Right hindlimb (tissue), 1 donor: ENCODE data around the gene QKI.

Source experiments
- DNase-seq: peaks from one replicate; pipeline ENCODE4 v3.0.0-alpha.2; 2018

Gene QKI

GRCh38 chr6:163392533-163392932, 22.0 kb upstream of the QKI start:
- DNase-seq = peak; percentile 51

- DNase-seq = no peak
Observed at GRCh38 chr6:163393923-163394322, 20.6 kb upstream of the QKI start.

- no peak for DNase-seq
Observed at GRCh38 chr6:163394659-163395058, 19.9 kb upstream of the QKI start.

DNA sequence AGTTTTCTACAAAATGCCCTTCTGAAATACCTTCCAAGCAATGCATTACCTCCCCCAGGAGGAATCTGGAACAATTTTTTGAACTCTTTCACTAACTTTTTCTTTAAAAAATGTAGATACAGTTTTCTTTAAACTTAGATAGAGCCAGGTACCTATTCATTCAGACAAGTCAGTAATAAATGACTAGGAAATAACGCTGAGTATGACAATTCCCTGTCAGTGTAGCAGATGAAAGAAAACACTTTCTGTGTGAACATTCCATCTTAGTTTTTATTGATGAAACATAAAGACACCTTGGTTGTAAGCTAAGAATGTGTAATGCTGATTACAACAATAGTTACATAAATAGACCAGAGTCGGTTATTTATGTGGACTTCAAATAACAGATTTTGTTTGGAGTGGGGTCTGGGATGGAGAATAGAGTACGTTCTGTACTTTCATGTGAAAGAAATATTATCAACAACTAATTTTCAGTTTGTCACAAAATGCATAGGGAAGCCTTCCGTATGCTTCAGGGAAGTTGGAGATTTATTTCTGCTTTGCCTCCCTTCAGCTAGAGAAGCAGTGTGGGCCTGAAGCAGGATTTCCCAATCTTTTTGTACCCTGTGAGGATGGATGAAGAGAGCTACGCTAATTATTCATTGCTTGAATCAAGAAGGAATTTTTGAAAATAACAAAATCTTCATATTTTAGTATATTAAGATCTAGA, 19.2 kb upstream of the QKI start:
- DNase-seq = no peak

GRCh38 chr6:163395831-163396185, 18.7 kb upstream of the QKI start:
- DNase-seq = no peak

- DNase-seq = no peak
Observed at GRCh38 chr6:163397326-163397725, 17.2 kb upstream of the QKI start.

- no peak for DNase-seq
Observed at GRCh38 chr6:163398115-163398514, 16.4 kb upstream of the QKI start.

DNA sequence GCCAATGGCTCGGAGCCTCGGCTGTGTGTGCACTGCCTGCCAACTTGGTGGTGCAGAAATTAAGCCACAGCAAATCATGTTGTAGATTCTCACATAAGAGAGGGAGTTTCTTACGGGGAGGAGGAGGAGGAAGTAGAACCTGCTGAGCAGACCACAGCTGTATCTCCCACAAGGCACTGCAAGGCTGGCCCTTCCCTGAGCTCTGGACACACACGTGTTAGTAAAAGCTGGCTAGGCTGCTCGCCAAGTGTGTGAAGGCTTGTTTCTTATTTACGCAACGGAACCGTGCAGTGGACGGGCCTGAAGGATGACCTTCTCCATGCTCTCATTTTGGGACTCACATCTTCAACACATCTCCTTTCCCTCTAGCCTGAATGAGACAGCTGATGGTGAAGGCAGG, 15.7 kb upstream of the QKI start:
- DNase-seq = no peak

DNA sequence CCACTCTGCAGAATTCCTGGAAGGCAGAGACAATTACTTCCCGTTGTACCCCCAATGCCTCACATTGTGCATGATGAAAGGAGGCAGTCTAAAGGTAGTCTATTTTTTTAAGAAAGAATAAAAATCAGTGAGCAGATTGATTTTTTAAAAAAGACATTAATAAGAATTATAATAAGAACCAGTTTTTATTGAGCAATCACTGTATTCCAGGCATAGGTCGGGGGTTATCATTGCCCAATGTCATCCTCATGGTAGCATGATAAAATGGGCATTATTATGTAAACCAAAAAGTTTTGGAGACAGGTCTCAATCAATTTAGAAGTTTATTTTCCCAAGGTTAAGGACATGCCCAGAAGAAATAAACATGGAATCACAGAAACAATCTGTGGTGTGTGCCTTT, 14.0 kb upstream of the QKI start:
- no peak for DNase-seq

DNA sequence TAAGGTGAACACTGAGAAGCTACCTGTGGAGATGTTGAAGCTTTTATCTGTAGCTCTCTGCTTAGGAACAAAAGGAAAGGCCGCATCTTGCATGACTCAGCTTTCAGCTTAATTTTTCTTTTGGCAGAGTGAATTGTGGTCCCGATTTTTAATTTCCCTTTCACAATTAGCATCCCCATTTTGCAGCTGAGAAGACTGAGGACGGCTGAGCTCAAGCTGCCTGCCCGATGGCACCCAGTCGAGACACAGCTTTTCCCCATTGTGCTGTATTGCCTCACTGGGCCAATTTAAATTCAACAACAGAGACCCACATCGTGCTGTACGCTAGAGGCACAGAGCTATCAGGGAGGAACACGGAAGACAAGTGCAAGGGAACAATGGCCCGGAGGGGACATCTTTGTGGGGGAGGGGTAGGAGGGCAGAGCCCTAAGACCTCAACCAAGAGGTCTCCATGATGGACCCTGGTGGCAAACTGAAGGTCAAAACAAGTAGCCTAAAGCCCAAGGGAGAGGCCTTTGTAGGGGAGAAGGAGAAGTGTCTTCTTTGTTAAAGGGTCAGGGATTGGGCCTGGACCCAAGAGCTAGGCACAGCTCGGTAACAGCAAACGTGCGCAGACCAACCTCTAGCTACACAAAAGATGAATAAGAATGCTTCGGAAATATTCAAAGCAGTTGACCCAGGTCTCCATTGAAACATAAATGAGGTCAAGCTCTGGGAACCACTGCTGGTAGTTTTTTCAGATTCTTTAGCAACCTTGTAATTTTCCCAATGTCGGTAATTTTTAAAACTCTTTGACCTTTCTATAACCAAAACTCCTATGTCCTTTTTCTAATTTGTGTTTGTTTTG, 13.3 kb upstream of the QKI start:
- no peak for DNase-seq

DNA sequence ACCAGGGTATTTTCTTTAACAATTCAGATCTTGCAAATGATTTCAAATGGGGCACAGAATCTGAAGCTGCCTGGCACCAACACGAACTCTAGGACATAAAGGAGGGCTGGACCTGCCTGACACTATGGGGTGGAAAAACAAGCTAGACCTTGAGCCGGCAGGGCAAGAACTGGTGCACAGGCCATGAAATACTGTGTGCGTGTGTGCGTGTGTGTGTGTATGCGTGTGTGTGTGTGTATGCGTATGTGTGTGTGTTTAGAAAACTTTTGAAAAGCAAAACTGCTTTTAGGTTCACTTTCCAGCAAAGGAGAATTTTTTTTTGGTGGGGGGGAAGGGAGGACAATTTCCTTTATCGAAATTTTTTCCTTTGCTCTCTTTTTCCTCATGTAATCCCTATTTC, 11.9 kb upstream of the QKI start:
- no peak for DNase-seq

DNA sequence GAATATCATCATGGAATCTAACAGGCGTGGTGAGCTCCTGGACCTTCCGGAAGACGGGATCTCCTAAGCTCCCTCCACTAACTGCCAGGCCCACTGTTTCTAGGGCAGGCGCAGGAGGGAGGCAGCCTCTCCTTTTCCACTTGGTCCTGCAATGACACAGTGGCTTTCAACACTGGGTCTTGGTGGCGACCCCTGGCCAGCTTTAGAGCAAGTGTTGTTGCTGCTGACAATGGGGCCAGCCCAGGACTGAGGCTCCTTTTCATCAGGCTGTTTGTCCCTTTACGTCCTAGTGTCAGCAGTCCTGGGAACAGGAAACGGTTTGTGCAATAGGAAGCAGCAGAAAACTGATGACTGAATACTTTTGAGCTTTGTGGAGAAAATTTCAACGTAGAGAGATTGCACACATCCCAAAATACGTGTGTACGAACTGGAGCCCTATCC, 9.7 kb upstream of the QKI start:
- DNase-seq = no peak

- DNase-seq = peak; percentile 52
Observed at GRCh38 chr6:163405412-163406309, 8.9 kb upstream of the QKI start.

DNA sequence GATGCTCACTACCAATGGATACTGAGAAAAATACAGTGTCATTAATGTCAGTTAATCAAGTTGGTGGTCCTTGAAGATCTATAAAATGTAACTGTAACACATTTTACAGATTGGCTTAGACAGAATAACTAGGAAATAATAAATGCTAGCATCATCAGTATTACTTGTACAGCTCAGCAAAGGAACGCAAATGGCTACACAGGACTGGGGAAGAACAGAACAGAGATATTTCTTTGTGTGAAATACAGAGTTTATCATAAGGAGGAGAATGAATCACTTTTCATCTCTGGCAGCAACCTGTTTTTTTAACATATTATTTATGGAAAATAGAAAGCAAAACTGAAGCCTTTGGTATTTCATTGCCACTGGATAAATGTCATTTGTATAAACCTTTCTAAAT, 8.2 kb upstream of the QKI start:
- no peak for DNase-seq

DNA sequence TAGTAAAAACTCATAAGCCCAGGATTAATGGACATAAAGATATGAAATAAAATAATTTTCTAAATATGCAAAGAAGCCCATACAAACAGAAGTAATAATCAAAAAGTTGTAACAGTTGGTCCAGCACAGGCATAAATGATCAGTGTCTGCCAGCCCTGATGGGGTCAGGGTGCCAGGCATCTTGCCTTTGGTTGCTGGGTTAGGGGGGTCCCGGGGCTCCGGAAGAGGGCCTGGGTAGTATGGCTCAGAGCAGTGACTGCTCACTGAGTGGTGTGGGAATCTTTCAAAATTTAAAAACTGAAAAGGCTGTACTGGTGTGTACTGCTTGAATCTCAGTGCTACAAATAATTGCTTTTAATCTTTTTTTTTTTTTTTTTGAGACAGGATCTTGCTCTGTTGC, 7.7 kb upstream of the QKI start:
- no peak for DNase-seq

DNA sequence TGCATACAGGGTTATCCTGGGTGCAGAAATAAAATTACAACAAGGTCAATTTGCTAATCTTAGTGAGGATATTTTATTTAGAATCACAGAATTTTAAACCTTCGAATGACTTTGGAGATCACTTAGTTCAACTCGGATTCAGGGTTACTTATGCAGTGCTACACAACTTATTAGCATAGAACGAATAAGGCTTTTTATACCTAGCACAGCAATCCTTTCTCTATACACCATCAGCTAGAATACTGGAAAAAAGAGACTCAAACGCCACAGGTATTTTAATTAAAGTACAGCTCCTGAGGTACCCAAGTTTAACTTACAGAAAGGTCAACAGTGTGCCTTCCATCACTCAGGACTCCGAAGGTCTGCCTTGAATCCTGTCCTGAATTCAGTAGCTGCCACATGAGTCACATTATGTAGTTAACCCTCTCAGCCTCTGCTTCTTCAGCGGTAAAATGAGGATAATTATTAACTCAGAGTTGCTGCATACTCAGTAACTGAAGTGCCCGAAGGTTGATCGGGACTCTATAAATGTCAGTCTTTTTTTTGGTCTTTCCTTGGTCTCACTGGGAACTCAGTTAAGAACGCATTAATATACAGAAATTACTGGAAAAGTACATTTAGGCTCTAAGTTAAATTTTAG, 6.0 kb upstream of the QKI start:
- DNase-seq = no peak

DNA sequence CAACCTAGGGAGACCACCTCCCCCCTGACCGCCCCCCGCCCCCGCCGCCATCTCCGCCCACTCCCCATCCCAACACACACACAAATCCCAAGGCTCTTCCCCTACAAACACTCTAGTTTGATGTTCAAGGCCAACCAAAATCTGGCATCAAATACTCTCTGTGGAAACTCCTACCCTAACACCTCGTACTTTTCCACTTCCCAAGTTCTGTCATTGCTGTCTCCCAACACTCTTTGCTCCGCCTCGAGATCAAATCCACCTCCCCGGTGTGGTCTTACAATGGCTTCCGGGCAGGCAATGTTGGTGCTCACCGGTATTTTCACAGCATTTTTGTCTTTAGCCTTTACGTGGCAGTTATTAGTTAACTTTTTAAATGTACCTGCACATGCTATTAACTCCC, 4.8 kb upstream of the QKI start:
- DNase-seq = no peak

DNA sequence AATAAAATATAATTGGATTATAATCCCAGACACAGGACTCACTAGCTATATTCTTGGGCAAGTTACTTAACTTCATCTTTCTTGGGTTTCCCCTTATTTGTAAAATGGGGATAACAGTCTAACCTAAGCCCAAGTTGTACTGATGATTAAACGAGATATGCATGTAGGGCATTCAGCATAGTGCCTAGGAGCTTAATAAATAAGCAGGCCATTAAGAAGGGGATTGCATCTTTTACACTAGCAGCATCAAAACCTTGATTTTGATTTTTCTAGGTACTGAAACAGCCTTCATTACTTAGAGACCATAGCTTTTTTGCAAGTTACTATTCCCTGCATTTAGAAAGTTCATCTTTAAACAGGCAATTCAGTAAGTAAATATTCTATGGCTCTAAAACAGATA, 2.2 kb upstream of the QKI start:
- DNase-seq = no peak

DNA sequence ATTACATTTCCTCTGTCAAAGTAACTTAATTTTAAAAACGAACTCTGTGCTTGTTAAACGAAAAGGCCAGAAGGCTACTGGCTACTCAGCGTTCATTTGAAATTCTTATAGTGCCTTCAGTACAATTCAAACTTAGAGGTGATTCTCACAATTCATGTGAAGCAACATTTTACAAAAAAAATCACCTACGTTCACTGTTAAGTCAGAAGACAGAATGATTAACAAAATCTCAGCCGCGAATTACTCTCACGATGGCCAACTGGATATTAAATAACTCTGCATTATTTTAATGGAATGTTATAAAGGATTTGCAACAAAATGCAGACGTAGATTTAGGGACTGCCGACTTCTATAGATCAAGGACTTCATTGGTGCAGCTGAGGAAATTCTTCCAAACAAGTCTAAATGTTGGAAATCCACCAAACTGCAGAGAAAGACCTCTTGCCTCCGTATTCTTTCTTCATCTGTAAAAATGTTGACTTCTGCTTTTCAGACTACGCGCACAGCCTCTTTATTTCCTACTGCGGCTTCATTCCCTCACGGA, 1.6 kb upstream of the QKI start:
- DNase-seq = no peak

DNA sequence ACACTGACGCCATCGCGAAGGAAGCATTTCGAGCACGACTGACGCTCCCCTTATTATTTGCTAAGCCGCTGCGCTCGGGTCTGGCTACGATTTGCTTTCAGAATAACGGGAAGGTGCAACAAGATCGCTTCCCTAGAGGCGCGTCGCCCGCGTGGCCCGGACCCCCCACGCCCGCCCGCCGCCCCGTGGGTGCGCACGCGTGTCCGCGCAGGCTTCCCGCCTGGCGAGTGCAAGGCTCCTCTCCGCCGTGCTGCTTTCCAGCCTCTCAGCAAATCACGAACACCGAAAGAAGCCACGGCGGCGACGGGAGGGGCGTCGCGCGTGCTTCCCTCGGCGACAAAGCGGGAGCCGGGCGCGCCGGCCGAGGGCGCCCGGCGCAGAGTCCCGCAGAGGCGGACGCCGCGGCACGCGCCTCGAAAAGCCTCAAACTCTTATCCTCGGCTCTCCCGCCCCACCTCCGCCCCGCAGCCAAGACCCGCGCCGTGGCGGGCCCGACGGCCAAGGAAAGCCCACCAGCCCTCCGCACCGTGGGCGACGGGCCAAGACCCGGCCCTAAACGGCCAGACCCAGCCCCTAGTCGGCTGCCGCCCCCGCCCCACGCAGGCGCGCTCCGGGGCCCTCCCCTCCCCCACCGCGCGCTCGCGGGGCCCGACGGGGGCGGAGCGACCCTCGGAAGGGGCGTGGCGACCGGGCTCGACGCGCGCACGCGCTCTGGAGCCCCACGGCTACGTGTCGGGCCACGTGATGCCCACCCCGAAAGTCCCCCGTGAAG, 987 bp upstream of the QKI start:
- peak; percentile 95 for DNase-seq

DNA sequence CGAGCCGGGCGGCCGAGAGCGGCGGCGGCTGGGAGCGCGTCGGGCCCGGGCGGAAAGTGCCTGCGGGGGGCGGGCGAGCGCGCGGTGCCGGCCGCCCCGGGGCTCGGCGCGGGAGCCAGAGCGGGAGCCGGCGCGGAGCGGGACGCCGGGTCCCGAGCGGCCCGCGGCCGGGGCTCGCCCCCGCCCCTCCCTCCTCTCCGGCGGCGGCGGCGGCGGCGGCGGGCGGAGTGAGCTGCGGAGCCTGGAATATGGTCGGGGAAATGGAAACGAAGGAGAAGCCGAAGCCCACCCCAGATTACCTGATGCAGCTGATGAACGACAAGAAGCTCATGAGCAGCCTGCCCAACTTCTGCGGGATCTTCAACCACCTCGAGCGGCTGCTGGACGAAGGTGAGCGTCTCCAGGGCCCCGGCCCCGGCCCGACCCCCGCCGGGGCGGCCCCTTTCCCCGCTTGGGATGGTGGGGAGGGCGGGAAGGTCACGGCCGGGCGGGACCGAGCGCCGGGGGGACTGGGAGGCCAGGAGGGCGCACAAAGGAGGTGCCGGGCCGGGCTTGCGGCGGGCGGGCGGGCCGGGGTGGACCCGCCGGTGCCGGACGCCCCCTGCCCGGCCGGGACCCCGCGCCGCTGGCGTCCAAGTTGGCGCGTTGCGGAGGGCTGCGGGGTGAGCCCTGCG, 565 bp downstream of the QKI start:
- DNase-seq = peak; percentile 57
